BLaER1 (cell line): ENCODE data around the gene ARSB.
A peak's percentile ranks its signal among the peaks of the same experiment; 100 is the strongest.

Source experiments
- H3K27ac ChIP-seq: shearing (Covaris generic); formaldehyde crosslinking; 2 replicates; pipeline ENCODE4 v1.8.1; 2022
- H3K27me3 ChIP-seq: shearing (Covaris generic); formaldehyde crosslinking; 2 replicates; pipeline ENCODE4 v1.8.1; 2022
- H3K36me3 ChIP-seq: shearing (Covaris generic); formaldehyde crosslinking; 2 replicates; pipeline ENCODE4 v1.8.1; 2022
- H3K4me1 ChIP-seq: shearing (Covaris generic); formaldehyde crosslinking; 2 replicates; pipeline ENCODE4 v1.8.1; 2022
- H3K4me2 ChIP-seq: shearing (Covaris generic); formaldehyde crosslinking; 2 replicates; pipeline ENCODE4 v1.8.1; 2022
- H3K4me3 ChIP-seq: shearing (Covaris generic); formaldehyde crosslinking; 2 replicates; pipeline ENCODE4 v1.8.1; 2022
- H3K9ac ChIP-seq: shearing (Covaris generic); formaldehyde crosslinking; 2 replicates; pipeline ENCODE4 v1.8.1; 2022
- H3K9me3 ChIP-seq: shearing (Covaris generic); formaldehyde crosslinking; 2 replicates; pipeline ENCODE4 v1.8.1; 2022
- H4K20me1 ChIP-seq: shearing (Covaris generic); formaldehyde crosslinking; 2 replicates; pipeline ENCODE4 v1.8.1; 2022
- Cebpa-rat ChIP-seq: shearing (Covaris generic); IDR thresholded peaks from 2 replicates; pipeline ENCODE4 v1.8.1; 2022

Gene ARSB

DNA sequence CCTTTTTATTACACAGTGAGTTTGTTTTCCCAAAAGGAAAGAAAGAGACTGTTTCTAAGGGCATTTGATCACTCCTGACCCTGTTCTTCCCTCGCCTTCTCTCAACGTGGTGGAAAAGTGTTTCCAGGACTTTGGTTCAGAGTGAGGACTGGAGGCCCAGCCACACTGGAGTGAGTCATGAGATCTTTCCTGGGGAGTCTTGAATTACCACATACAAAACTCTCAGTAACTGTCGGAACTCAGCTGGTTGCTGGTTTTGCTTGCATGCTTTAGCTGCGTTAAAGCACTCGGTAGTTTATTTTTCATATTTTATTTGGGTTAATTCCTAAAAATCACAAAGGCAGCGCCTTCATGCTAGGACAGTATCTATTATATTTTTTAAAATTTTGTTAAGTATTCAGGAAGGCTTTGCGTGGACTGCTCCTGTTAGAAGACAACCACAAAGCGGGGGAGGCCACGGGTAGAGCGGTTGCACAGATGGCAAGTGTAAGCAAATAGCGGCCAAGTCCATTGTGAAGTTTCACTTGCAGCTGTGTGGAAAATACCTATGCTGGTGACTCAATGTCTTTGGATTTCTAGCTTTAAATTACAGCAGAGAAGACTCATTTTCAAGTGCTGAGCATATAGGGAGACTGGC lies 77.7 kb downstream of the ARSB start:
- H3K9ac ChIP-seq: peak overlapping the region; percentile 56; the same call in 1 of the 2 replicates
- peaks cover 47% of the 10 kb centered on the region for H3K4me1 ChIP-seq
- no peak for TF ChIP-seq Cebpa-rat
- H3K27me3 ChIP-seq: no peaks in the 10 kb centered on the region
- H3K4me3 ChIP-seq: peak overlapping the region; percentile 27; the same call in 1 of the 2 replicates
- H3K4me2 ChIP-seq: peak overlapping the region; percentile 83
- no peaks in the 10 kb centered on the region for H3K36me3 ChIP-seq
- H4K20me1 ChIP-seq: no peaks in the 10 kb centered on the region
- H3K9me3 ChIP-seq: no peaks in the 10 kb centered on the region
- peak overlapping the region; percentile 69 for H3K27ac ChIP-seq

DNA sequence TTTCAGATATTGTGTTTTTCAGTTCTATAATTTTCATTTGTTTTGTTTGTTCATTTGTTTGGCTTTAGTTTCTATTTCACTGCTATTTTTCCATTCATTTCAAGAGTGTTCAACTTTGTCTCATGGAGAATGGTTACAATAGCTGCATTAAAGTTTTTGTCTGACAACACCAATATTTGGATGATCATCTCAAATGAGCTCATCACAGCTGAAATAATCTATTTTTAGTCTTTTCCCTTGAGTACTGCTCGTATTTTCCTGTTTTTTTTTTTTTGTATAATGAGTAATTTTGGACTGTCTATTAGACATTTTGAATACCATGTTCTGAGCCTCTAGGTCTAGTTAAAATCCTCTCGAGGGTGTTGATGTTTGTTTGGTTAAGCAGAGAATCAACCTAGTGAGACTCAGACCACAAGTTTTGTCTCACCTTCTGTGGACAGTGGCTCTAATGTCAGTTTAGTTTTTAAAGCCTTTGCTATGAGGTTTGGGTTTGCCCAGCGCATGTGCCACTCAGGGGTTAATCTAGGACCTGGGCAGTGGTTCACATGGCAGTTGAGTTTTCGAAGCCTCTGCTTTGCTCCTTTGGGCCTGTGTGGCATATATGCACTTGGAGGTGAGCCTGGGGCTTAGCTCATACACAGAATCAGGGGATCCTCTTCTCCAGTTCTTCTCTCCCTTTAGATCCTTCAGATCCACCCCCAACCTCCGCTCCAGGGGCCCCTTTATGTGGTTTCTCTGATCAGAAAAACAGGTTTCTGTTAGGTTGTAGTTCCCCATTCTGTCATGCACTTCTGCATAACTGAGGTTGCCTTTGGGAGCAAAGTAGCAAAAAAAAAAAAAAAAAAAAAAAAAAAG lies 79.8 kb downstream of the ARSB start:
- Histone ChIP-seq H3K4me2 (peak overlapping the region; percentile 67), H3K4me3 (no peak overlapping the region), H3K36me3 (0 out of 2 replicates have a peak, but pooled peaks cover under 1% of the 10 kb centered on the region), H3K27me3 (no peaks in the 10 kb centered on the region), H3K9ac (no peak overlapping the region), H3K4me1 (peaks cover 47% of the 10 kb centered on the region), H3K9me3 (peaks cover 7% of the 10 kb centered on the region), H3K27ac (no peak overlapping the region), H4K20me1 (no peaks in the 10 kb centered on the region)
- no peak for TF ChIP-seq Cebpa-rat

DNA sequence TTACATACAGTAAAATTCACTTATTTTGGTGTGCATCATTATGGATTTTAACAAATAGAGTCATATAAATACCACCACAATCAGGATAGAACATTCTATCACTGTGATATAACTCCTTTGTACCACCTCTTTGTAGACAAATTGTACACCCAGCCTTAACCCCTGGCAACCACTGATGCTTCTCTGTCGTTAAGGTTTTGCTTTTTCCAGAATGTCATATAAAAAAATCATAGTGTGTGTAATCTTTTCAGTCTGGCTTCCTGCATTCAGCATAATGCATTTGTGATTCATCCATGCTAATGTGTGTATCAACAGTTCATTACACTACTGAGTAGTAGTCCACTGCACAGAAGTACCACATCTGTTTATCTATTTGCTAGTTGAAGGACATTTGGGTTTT lies 81.2 kb downstream of the ARSB start:
- Histone ChIP-seq H3K4me3 (no peak overlapping the region), H3K27me3 (no peaks in the 10 kb centered on the region), H3K27ac (no peak overlapping the region), H3K9me3 (peaks cover 22% of the 10 kb centered on the region), H3K9ac (no peak overlapping the region), H3K4me1 (peaks cover 43% of the 10 kb centered on the region), H3K4me2 (no peak overlapping the region), H3K36me3 (peaks cover 7% of the 10 kb centered on the region; the same call in 1 of the 2 replicates), H4K20me1 (no peaks in the 10 kb centered on the region)
- no peak for TF ChIP-seq Cebpa-rat

DNA sequence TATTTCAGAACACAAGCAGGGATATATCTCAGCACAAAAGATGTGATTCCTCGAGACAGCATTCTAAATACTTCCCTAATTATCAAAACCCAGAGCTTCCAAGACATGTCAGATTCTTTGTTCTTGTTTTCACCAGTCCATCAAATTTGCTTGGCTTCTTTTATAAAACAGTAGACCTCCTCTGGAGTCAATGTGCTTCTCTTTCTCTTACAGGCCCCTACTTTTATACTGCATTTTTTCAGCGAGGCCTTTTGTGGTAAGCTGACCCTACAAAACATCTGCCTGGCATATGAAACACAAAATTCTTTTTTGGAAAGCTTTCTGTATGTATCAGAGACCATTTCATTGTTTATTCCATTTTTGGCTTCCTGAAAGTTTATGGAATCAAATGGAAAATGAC lies 81.8 kb downstream of the ARSB start:
- no peak overlapping the region for H3K9ac ChIP-seq
- H3K27me3 ChIP-seq: no peaks in the 10 kb centered on the region
- peaks cover 7% of the 10 kb centered on the region; the same call in 1 of the 2 replicates for H3K36me3 ChIP-seq
- peaks cover 37% of the 10 kb centered on the region for H3K4me1 ChIP-seq
- no peak overlapping the region for H3K4me3 ChIP-seq
- H3K27ac ChIP-seq: no peak overlapping the region
- peaks cover 27% of the 10 kb centered on the region for H3K9me3 ChIP-seq
- TF ChIP-seq Cebpa-rat: no peak
- H3K4me2 ChIP-seq: no peak overlapping the region
- no peaks in the 10 kb centered on the region for H4K20me1 ChIP-seq

DNA sequence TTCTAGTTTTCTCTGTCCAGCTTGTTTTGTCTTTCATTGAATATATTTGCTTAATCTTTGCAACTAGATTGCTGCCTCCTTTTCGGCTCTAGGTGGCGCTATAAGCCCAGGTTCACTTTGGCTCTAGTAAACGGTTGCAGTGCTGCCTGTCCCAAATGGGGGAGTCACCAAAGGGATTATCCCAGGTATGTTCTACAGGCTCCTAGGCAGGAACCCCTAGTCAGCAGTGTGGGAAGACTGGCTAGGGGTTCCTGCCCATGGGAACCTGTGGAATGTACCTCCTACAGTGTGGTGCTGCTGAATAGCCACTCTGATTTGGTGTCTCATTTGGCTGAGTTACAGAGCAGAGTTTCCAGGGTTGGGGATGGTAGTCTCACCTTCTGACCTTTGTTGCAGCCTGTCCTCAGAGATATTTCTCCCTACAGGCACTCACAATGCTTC lies 85.2 kb downstream of the ARSB start:
- H3K4me1 ChIP-seq: peaks cover 3% of the 10 kb centered on the region
- H3K9me3 ChIP-seq: peaks cover 27% of the 10 kb centered on the region
- H3K27ac ChIP-seq: no peak overlapping the region

DNA sequence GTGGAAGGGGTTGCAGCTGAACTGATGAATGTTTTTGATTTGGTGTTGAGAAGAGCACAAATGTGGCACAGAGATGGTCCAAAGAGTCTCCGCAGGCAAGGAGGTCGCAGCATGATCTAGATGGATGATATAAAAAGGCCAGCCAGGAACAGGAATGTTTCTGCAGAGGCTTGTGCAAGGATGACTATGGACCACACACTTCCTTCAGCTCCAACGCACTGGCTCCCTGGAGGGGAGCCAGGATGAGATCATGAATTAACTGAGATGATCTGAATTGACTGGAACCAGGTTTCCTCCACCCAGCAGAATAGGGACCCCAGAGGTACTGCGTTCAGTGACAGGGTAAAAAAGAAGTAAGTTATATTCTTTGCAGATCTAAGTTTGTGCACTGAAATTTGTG lies 89.0 kb downstream of the ARSB start:
- Histone ChIP-seq H3K4me3 (no peak overlapping the region), H3K36me3 (peaks cover 7% of the 10 kb centered on the region; the same call in 1 of the 2 replicates), H4K20me1 (no peaks in the 10 kb centered on the region), H3K4me1 (no peaks in the 10 kb centered on the region), H3K9ac (no peak overlapping the region), H3K27me3 (no peaks in the 10 kb centered on the region), H3K4me2 (no peak overlapping the region), H3K9me3 (peaks cover 27% of the 10 kb centered on the region), H3K27ac (no peak overlapping the region)
- TF ChIP-seq Cebpa-rat: no peak

More for the DNA sequence above, 85.2 kb downstream of the ARSB start:
- Histone ChIP-seq H3K9ac (no peak overlapping the region), H4K20me1 (no peaks in the 10 kb centered on the region), H3K4me2 (no peak overlapping the region), H3K36me3 (peaks cover 7% of the 10 kb centered on the region; the same call in 1 of the 2 replicates), H3K4me3 (no peak overlapping the region), H3K27me3 (no peaks in the 10 kb centered on the region)
- TF ChIP-seq Cebpa-rat: no peak

DNA sequence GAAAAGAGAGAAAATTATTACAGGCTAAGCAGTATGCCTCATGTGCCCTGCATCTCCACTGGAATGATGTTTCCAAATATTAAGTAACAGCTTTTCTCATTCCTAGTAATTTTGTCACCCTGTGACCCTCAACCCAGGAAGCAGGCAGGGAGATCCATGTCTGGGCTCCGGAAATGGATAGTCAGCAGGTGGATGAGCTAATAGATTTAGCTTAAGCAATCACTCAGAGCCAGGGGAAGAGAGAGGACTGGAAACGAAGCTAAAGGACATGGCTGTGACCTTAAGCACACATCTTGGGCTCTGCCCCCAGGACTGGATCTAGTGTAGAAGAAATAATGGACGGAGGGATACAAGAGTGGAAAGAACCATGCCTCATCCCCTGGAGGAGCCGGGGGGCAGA lies 89.5 kb downstream of the ARSB start:
- H4K20me1 ChIP-seq: no peaks in the 10 kb centered on the region
- no peak overlapping the region for H3K9ac ChIP-seq
- no peak overlapping the region for H3K4me2 ChIP-seq
- H3K4me1 ChIP-seq: no peaks in the 10 kb centered on the region
- no peaks in the 10 kb centered on the region for H3K27me3 ChIP-seq
- H3K36me3 ChIP-seq: peaks cover 7% of the 10 kb centered on the region; the same call in 1 of the 2 replicates
- TF ChIP-seq Cebpa-rat: no peak
- H3K9me3 ChIP-seq: peaks cover 23% of the 10 kb centered on the region
- H3K4me3 ChIP-seq: no peak overlapping the region
- no peak overlapping the region for H3K27ac ChIP-seq

DNA sequence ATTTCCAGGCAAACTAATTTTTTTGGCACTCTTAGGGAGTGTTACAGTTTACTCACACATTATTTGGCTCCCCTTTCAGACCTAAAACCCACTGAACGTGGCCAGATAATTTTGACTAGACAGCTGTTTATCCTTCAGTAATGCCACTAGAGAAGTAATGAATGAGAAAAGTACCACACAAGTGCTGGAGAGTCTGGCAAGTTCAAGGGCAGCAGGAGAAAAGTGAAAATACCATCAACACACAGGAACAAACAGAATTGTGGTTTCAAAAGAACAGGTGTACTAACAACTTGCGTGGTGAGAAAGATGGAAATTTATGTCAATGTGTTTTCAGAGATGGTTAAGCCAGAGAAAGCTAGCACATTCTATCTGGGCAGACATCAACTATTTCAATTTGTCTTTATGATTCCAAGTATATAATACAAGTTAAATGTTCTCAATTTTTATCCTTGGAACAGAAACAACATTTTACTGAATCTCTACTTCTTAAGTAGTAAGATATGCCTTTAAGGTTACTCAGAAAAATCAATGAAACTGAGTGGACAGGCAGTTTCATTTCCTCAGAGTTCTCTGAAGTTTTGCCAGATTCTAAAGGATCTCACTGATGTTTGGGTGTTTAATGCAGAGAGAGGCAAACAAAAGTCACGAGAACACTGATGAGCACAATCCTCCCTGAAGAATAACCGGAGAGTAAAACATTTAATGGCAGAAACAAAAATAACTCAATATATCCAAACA lies 91.0 kb downstream of the ARSB start:
- Histone ChIP-seq H3K4me3 (no peak overlapping the region), H3K27me3 (no peaks in the 10 kb centered on the region), H3K36me3 (no peaks in the 10 kb centered on the region), H3K4me1 (no peaks in the 10 kb centered on the region), H3K9me3 (peaks cover 7% of the 10 kb centered on the region), H3K4me2 (no peak overlapping the region), H3K27ac (no peak overlapping the region), H3K9ac (no peak overlapping the region), H4K20me1 (no peaks in the 10 kb centered on the region)
- TF ChIP-seq Cebpa-rat: no peak

DNA sequence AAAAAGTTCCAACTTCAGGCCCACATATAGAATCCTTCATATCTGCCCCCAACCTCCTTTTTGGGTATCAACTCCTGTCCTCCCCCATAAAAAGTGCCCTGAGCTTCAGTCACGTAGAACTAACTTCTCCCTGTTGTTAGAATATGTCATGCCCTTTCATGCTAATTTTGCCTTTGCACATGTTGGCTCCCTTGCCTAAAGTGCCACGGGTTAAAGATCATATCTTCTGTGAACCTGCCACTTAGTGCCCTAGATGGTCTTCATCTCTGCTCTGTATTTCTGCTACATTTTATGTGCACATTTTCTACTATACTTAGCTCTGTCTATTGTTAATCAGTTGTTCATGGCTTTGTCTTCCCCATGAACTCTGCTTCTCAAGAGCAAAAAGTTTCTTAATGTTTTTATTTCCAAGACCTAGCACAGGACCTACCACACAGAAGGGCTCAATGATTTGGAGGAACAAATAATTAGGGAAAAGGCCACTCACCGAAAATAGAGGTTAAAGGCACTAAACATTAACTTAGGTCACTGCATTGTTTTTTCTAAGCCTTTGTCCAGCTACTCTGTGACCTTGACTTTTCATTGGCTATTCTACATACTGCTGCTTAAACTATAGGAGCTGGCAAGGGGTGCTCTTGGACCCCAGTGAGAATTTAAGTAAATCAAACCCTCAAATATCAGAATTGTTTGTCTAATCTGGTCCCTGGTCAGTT lies 94.3 kb downstream of the ARSB start:
- H4K20me1 ChIP-seq: no peaks in the 10 kb centered on the region
- no peak overlapping the region for H3K4me2 ChIP-seq
- H3K4me1 ChIP-seq: peaks cover 17% of the 10 kb centered on the region
- TF ChIP-seq Cebpa-rat: no peak
- H3K36me3 ChIP-seq: no peaks in the 10 kb centered on the region
- no peaks in the 10 kb centered on the region for H3K27me3 ChIP-seq
- H3K9me3 ChIP-seq: no peaks in the 10 kb centered on the region
- no peak overlapping the region for H3K9ac ChIP-seq
- H3K27ac ChIP-seq: no peak overlapping the region
- H3K4me3 ChIP-seq: no peak overlapping the region
